ENCODE results near the gene CCDC74A. TPM values are rescaled to one million over a fixed set of nuclear protein-coding genes. Genes with fewer than 3 reads are reported as not detected.
"Not testable (repeated sequence)": the region's sequence is repeated elsewhere in the genome, so short reads cannot be mapped to it uniquely, and the experiment has no call there.

Gene CCDC74A
- total RNA-seq, 1 donor from 2014 or later, result 1.1 TPM

- no peak overlapping the region for H3K4me3 Mint-ChIP-seq
Observed at GRCh38 chr2:131488306-131489205, 39.1 kb upstream of the CCDC74A start.

DNA sequence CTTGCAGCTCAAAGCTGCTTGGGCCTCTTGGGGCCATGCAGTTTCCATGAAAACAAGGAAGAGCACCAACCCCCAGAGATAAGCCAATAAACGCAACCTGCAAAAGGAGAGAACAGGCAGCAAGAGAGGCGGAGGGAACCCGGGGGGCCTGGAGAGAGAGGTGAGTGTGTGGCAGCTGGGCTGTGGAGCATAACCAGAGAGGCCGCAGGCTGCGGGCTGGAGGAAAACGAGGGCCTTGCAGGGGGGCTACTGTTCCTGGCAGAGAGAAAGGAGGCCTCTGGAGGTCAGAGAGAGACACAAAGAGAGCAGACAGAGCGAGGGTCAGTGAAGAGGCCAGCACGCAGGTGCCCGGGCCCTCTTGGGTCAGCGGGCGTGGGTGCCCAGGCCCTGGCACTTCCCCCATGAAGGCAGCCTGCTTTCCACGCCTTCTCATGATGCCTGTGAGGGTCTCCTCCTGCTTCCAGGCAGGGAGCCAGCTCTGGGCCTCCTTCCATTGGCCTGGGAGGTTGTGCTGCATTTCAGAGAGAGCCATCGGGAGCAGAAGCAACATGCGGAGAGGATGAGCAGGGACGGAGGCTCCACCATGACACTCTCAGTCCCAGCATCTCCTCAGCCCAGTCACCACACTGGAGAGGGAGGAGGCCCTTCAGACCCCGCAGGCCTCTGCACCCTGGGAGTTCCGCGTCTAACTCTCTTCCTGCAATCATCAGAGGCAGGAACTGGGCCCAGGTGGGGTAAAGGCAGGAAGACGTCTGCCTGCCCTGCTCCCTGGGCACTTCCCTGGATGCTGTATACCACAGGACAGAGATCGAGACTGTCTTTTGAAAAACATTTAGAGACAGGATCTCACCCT is 36.8 kb upstream of the CCDC74A start:
- H3K4me1 Mint-ChIP-seq, result peaks cover 38% of the 10 kb centered on the region
- intact Hi-C loops (cut with micrococcal nuclease); CTCF ChIA-PET; DNase-seq; POLR2A ChIA-PET; ATAC-seq (ENCODE audit: low read depth); H3K27me3 Mint-ChIP-seq; H3K9me3 Mint-ChIP-seq: not testable (repeated sequence)
- H3K4me3 Mint-ChIP-seq, result peak overlapping the region; percentile 82
- peak overlapping the region; percentile 74 for H3K27ac Mint-ChIP-seq
- peaks cover 13% of the 10 kb centered on the region for H3K36me3 Mint-ChIP-seq (ENCODE audit: low read depth)

More at GRCh38 chr2:131488306-131489205, 39.1 kb upstream of the CCDC74A start:
- ChIA-PET POLR2A (no interaction called here), CTCF (no interaction called here)
- no peak for DNase-seq
- Mint-ChIP-seq H3K9me3 (no peaks in the 10 kb centered on the region), H3K27ac (no peak overlapping the region), H3K27me3 (no peaks in the 10 kb centered on the region), H3K36me3 (ENCODE audit: low read depth) (peaks cover 16% of the 10 kb centered on the region), H3K4me1 (peaks cover 25% of the 10 kb centered on the region)
- intact Hi-C loops (cut with micrococcal nuclease), result no loop called here
- TF ChIP-seq, protein P1, sequence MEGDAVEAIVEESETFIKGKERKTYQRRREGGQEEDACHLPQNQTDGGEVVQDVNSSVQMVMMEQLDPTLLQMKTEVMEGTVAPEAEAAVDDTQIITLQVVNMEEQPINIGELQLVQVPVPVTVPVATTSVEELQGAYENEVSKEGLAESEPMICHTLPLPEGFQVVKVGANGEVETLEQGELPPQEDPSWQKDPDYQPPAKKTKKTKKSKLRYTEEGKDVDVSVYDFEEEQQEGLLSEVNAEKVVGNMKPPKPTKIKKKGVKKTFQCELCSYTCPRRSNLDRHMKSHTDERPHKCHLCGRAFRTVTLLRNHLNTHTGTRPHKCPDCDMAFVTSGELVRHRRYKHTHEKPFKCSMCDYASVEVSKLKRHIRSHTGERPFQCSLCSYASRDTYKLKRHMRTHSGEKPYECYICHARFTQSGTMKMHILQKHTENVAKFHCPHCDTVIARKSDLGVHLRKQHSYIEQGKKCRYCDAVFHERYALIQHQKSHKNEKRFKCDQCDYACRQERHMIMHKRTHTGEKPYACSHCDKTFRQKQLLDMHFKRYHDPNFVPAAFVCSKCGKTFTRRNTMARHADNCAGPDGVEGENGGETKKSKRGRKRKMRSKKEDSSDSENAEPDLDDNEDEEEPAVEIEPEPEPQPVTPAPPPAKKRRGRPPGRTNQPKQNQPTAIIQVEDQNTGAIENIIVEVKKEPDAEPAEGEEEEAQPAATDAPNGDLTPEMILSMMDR (IDR thresholded peaks at IDR 0.05), result no peak
- no peak for ATAC-seq (ENCODE audit: low read depth)

- Mint-ChIP-seq H3K4me1 (peaks cover 38% of the 10 kb centered on the region), H3K4me3 (peak overlapping the region; percentile 82), H3K27ac (peak overlapping the region; percentile 74), H3K36me3 (ENCODE audit: low read depth) (peaks cover 14% of the 10 kb centered on the region)
- intact Hi-C loops (cut with micrococcal nuclease); H3K27me3 Mint-ChIP-seq; ATAC-seq (ENCODE audit: low read depth); DNase-seq; H3K9me3 Mint-ChIP-seq: not testable (repeated sequence)
- ChIA-PET CTCF (interaction anchor here (2.5 kb wide), 1 partner anchor 181 kb away, joined by 12 read pairs; no protein-coding TSS in a partner anchor), POLR2A (interaction anchor here (1.7 to 1.9 kb wide), 2 partner anchors 14 to 398 kb away, joined by 3 to 9 read pairs; partner anchors contain the start of gene FAM168B)
Observed at GRCh38 chr2:131491469-131491836, 36.2 kb upstream of the CCDC74A start.

- Mint-ChIP-seq H3K4me3 (peak within 1 kb of the TSS; percentile 97), H3K36me3 (ENCODE audit: low read depth) (peaks cover 12% of the 10 kb centered on the region), H3K27ac (peak within 1 kb of the TSS; percentile 88), H3K4me1 (peaks cover 38% of the 10 kb centered on the region)
- not testable (repeated sequence) for DNase-seq, H3K9me3 Mint-ChIP-seq, H3K27me3 Mint-ChIP-seq
- CTCF ChIA-PET, result interaction anchor here (1.3 to 2.5 kb wide), 4 partner anchors 68 to 191 kb away, joined by 3 to 12 read pairs (median 5); no protein-coding TSS in a partner anchor
- ATAC-seq (ENCODE audit: low read depth), result peak; percentile 0
- POLR2A ChIA-PET, result interaction anchor here (0.7 to 1.9 kb wide), 8 partner anchors 14 to 1150 kb away, joined by 3 to 11 read pairs (median 6); partner anchors contain the start of genes FAM168B, IMP4 and PLEKHB2
- intact Hi-C loops (cut with micrococcal nuclease), result loop anchor here (1.0 to 2.0 kb wide), 9 partner anchors 22 to 1311 kb away; partner anchors contain the start of genes CCDC74A, FAM168B, PLEKHB2 and SMPD4
Observed at GRCh38 chr2:131492015-131492417, 35.7 kb upstream of the CCDC74A start, which contains the start of gene MZT2A. TSS of gene MZT2A (minus strand) at chr2:131492397. CDS start at chr2:131492376, 21 bp downstream.

DNA sequence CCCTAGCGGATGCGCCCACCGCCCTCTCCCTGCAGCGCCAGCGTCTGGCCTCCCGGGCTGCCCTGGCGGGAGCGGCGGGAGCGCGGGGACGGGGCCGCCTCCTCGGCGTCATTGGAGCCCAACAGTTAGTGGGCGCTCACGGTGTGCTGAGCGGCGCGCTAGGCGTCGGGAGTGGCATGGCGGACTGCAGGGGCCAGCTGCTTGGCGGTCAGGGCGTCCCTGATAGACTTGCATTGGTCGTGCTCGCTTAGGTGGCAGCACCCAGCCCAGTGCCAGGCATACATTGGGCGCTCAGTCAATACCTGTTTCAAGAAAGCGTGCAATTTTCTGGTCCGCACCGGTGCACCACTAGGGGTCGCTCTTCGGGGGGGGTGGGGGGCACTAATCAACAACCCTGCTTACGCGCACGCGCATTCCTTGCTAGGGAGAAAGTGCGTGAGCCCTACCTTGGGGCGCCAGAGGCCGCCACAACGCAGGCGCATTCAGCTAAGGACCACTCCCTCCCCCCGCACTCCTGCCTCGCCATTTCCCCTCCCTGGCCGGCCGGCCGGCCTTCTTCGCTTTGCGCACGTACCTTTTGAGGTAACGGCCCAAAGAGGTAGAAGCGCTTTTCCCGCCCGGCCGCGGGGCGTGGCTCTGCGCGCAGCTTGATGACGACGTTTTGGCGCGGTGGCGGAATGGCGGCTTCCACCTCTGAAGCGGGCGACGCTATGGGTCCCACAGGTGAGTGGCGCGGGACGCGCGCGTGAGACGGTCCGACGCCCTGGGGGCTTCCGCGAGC is 35.1 kb upstream of the CCDC74A start:
- peak; percentile 97 for DNase-seq
- Mint-ChIP-seq H3K9me3 (no peaks in the 10 kb centered on the region), H3K4me1 (peaks cover 38% of the 10 kb centered on the region), H3K27me3 (no peaks in the 10 kb centered on the region), H3K4me3 (peak overlapping the region; percentile 97), H3K36me3 (ENCODE audit: low read depth) (peaks cover 16% of the 10 kb centered on the region), H3K27ac (peak overlapping the region; percentile 83)
- TF ChIP-seq, protein P1 (IDR thresholded peaks at IDR 0.05), result peak; percentile 39
- ChIA-PET CTCF (interaction anchor here (0.8 to 2.5 kb wide), 6 partner anchors 67 to 400 kb away, joined by 3 to 12 read pairs (median 4); partner anchors contain the start of gene FAM168B), POLR2A (interaction anchor here (0.6 to 1.9 kb wide), 15 partner anchors 11 to 1150 kb away, joined by 3 to 11 read pairs (median 4); partner anchors contain the start of genes FAM168B, IMP4 and PLEKHB2)
- ATAC-seq (ENCODE audit: low read depth), result peak; percentile 86
- intact Hi-C loops (cut with micrococcal nuclease), result loop anchor here (1.0 to 2.0 kb wide), 9 partner anchors 22 to 1311 kb away; partner anchors contain the start of genes CCDC74A, FAM168B, PLEKHB2 and SMPD4
